Measurements from ENCODE around the gene RSPH9. TPM values are rescaled to one million over a fixed set of nuclear protein-coding genes. Genes with fewer than 3 reads are reported as not detected.

The RSPH9 gene
- total RNA-seq, 1 donor from 2014 or later: 0.22 TPM

GRCh38 chr6:43680308-43681200, 35.7 kb downstream of the RSPH9 start:
- no peak for DNase-seq (ENCODE audit: low spot score)
- Mint-ChIP-seq H3K27me3 (ENCODE audit: low read depth) (no peaks in the 10 kb centered on the region), H3K36me3 (ENCODE audit: low read depth) (peaks cover 18% of the 10 kb centered on the region), H3K4me3 (ENCODE audit: unreplicated experiment) (no peak overlapping the region), H3K4me1 (ENCODE audit: low read depth) (no peaks in the 10 kb centered on the region), H3K9me3 (ENCODE audit: low read depth) (no peaks in the 10 kb centered on the region), H3K27ac (ENCODE audit: unreplicated experiment) (no peak overlapping the region)
- no peak for TF ChIP-seq CTCF (IDR thresholded peaks at IDR 0.05)

GRCh38 chr6:43681303-43681702, 36.5 kb downstream of the RSPH9 start:
- TF ChIP-seq CTCF (IDR thresholded peaks at IDR 0.05): no peak
- no peak overlapping the region for H3K4me3 Mint-ChIP-seq (ENCODE audit: unreplicated experiment)
- no peaks in the 10 kb centered on the region for H3K27me3 Mint-ChIP-seq (ENCODE audit: low read depth)
- no peak for DNase-seq (ENCODE audit: low spot score)
- peaks cover 5% of the 10 kb centered on the region for H3K4me1 Mint-ChIP-seq (ENCODE audit: low read depth)
- no peaks in the 10 kb centered on the region for H3K9me3 Mint-ChIP-seq (ENCODE audit: low read depth)
- H3K27ac Mint-ChIP-seq (ENCODE audit: unreplicated experiment): no peak overlapping the region
- peaks cover 15% of the 10 kb centered on the region for H3K36me3 Mint-ChIP-seq (ENCODE audit: low read depth)

GRCh38 chr6:43682724-43683429, 38.0 kb downstream of the RSPH9 start:
- Mint-ChIP-seq H3K36me3 (ENCODE audit: low read depth) (peaks cover 12% of the 10 kb centered on the region), H3K4me3 (ENCODE audit: unreplicated experiment) (no peak overlapping the region), H3K4me1 (ENCODE audit: low read depth) (peaks cover 14% of the 10 kb centered on the region), H3K27me3 (ENCODE audit: low read depth) (no peaks in the 10 kb centered on the region), H3K27ac (ENCODE audit: unreplicated experiment) (no peak overlapping the region), H3K9me3 (ENCODE audit: low read depth) (no peaks in the 10 kb centered on the region)
- no peak for TF ChIP-seq CTCF (IDR thresholded peaks at IDR 0.05)
- no peak for DNase-seq (ENCODE audit: low spot score)

GRCh38 chr6:43683708-43684455, 39.0 kb downstream of the RSPH9 start:
- Mint-ChIP-seq H3K36me3 (ENCODE audit: low read depth) (peaks cover 6% of the 10 kb centered on the region), H3K9me3 (ENCODE audit: low read depth) (no peaks in the 10 kb centered on the region), H3K27me3 (ENCODE audit: low read depth) (no peaks in the 10 kb centered on the region), H3K27ac (ENCODE audit: unreplicated experiment) (no peak overlapping the region), H3K4me1 (ENCODE audit: low read depth) (peaks cover 20% of the 10 kb centered on the region), H3K4me3 (ENCODE audit: unreplicated experiment) (no peak overlapping the region)
- DNase-seq (ENCODE audit: low spot score): no peak
- TF ChIP-seq CTCF (IDR thresholded peaks at IDR 0.05): no peak

- Mint-ChIP-seq H3K9me3 (ENCODE audit: low read depth) (no peaks in the 10 kb centered on the region), H3K4me1 (ENCODE audit: low read depth) (peaks cover 20% of the 10 kb centered on the region), H3K36me3 (ENCODE audit: low read depth) (peaks cover 2% of the 10 kb centered on the region), H3K27ac (ENCODE audit: unreplicated experiment) (peak overlapping the region; percentile 93), H3K27me3 (ENCODE audit: low read depth) (no peaks in the 10 kb centered on the region), H3K4me3 (ENCODE audit: unreplicated experiment) (peak overlapping the region; percentile 94)
- TF ChIP-seq CTCF (IDR thresholded peaks at IDR 0.05): no peak
- DNase-seq (ENCODE audit: low spot score): no peak
Observed at GRCh38 chr6:43687079-43687436, 42.2 kb downstream of the RSPH9 start.
